Dendritic cell treated with granulocyte-macrophage colony-stimulating factor and Interleukin-4, amounts not matched to agents 40 ng/mL and 50 ng/mL, for 4 days (primary cell): ENCODE measurements around the gene ZFC3H1.
A peak's percentile ranks its signal among the peaks of the same experiment; 100 is the strongest.
"Not testable (repeated sequence)": the region's sequence is repeated elsewhere in the genome, so short reads cannot be mapped to it uniquely, and the experiment has no call there.

Source experiments
- H3K27ac Mint-ChIP-seq: one replicate; pipeline ENCODE4 v1.8.0; 2022; ENCODE audit warnings: mild to moderate bottlenecking, mixed read lengths
- H3K27me3 Mint-ChIP-seq: one replicate; pipeline ENCODE4 v1.8.0; 2022; ENCODE audit warnings: mild to moderate bottlenecking, mixed read lengths
- H3K36me3 Mint-ChIP-seq: one replicate; pipeline ENCODE4 v1.8.0; 2022; ENCODE audit warnings: low read depth, mixed read lengths
- H3K4me1 Mint-ChIP-seq: one replicate; pipeline ENCODE4 v1.8.0; 2022; ENCODE audit warnings: low read depth, mixed read lengths
- H3K4me3 Mint-ChIP-seq: one replicate; pipeline ENCODE4 v1.8.0; 2022; ENCODE audit warnings: mild to moderate bottlenecking, moderate library complexity, mixed read lengths
- H3K9me3 Mint-ChIP-seq: one replicate; pipeline ENCODE4 v1.8.0; 2022; ENCODE audit warnings: mixed read lengths
- intact Hi-C: fragments of 100-400 bp; cut with micrococcal nuclease; formaldehyde crosslinking; loops from one replicate; pipeline ENCODE4 v1.15.0; 2022

ZFC3H1 gene

GRCh38 chr12:71663561-71664410 lies at the start of gene ZFC3H1, which contains the start of gene THAP2:
TSS of gene ZFC3H1 (minus strand) at chr12:71663848. CDS start at chr12:71663610, 238 bp downstream.
TSS of gene THAP2 (plus strand) at chr12:71664301. CDS start at chr12:71664510, 209 bp downstream.
- Mint-ChIP-seq H3K9me3 (no peaks in the 10 kb centered on the region), H3K27ac (peak within 1 kb of the TSS; percentile 100), H3K4me3 (peak within 1 kb of the TSS; percentile 93), H3K4me1 (peaks cover 32% of the 10 kb centered on the region), H3K27me3 (no peaks in the 10 kb centered on the region), H3K36me3 (peaks cover 48% of the 10 kb centered on the region)
- intact Hi-C loops, result loop anchor here (1.0 kb wide), 2 partner anchors 23 to 91 kb away; partner anchors contain the start of genes RAB21 and TMEM19

- Mint-ChIP-seq H3K27ac (no peak overlapping the region), H3K4me3 (no peak overlapping the region), H3K36me3 (peaks cover 16% of the 10 kb centered on the region), H3K27me3 (no peaks in the 10 kb centered on the region), H3K4me1 (no peaks in the 10 kb centered on the region), H3K9me3 (peaks cover 52% of the 10 kb centered on the region)
- intact Hi-C loops, result no loop called here
These were observed 46.9 kb upstream of the ZFC3H1 start for GRCh38 chr12:71710276-71711125.

- Mint-ChIP-seq H3K27me3 (no peaks in the 10 kb centered on the region), H3K27ac (no peak overlapping the region), H3K4me3 (no peak overlapping the region), H3K36me3 (peaks cover 22% of the 10 kb centered on the region), H3K9me3 (peaks cover 35% of the 10 kb centered on the region), H3K4me1 (no peaks in the 10 kb centered on the region)
- intact Hi-C loops, result no loop called here
These were observed 45.0 kb upstream of the ZFC3H1 start for GRCh38 chr12:71708658-71709057.

- H3K27ac Mint-ChIP-seq, result no peak overlapping the region
- H3K27me3 Mint-ChIP-seq, result no peaks in the 10 kb centered on the region
- intact Hi-C loops, result no loop called here
- peaks cover 2% of the 10 kb centered on the region for H3K9me3 Mint-ChIP-seq
- H3K36me3 Mint-ChIP-seq, result peaks cover 47% of the 10 kb centered on the region
- no peaks in the 10 kb centered on the region for H3K4me1 Mint-ChIP-seq
- H3K4me3 Mint-ChIP-seq, result no peak overlapping the region
These were observed 41.3 kb upstream of the ZFC3H1 start for GRCh38 chr12:71704920-71705319.

- H3K9me3 Mint-ChIP-seq, result no peaks in the 10 kb centered on the region
- H3K4me3 Mint-ChIP-seq, result no peak overlapping the region
These were observed 39.6 kb upstream of the ZFC3H1 start for GRCh38 chr12:71703206-71703605.

GRCh38 chr12:71702590-71702989 lies 38.9 kb upstream of the ZFC3H1 start:
- Mint-ChIP-seq H3K4me3 (no peak overlapping the region), H3K27ac (no peak overlapping the region), H3K4me1 (no peaks in the 10 kb centered on the region), H3K27me3 (no peaks in the 10 kb centered on the region), H3K9me3 (no peaks in the 10 kb centered on the region), H3K36me3 (peaks cover 66% of the 10 kb centered on the region)
- intact Hi-C loops, result no loop called here

More at GRCh38 chr12:71703206-71703605, 39.6 kb upstream of the ZFC3H1 start:
- Mint-ChIP-seq H3K4me1 (no peaks in the 10 kb centered on the region), H3K27ac (no peak overlapping the region), H3K36me3 (peaks cover 64% of the 10 kb centered on the region), H3K27me3 (no peaks in the 10 kb centered on the region)
- intact Hi-C loops, result no loop called here

GRCh38 chr12:71702181-71702580 lies 38.5 kb upstream of the ZFC3H1 start:
- H3K27me3 Mint-ChIP-seq, H3K9me3 Mint-ChIP-seq, H3K4me1 Mint-ChIP-seq, intact Hi-C loops, H3K4me3 Mint-ChIP-seq, H3K27ac Mint-ChIP-seq: not testable (repeated sequence)
- peaks cover 66% of the 10 kb centered on the region for H3K36me3 Mint-ChIP-seq

GRCh38 chr12:71695782-71696181 lies 32.1 kb upstream of the ZFC3H1 start:
- Mint-ChIP-seq H3K9me3 (no peaks in the 10 kb centered on the region), H3K4me1 (peaks cover 10% of the 10 kb centered on the region), H3K27me3 (no peaks in the 10 kb centered on the region), H3K27ac (no peak overlapping the region), H3K36me3 (peaks cover 58% of the 10 kb centered on the region), H3K4me3 (no peak overlapping the region)
- intact Hi-C loops, result no loop called here

GRCh38 chr12:71694099-71694820 lies 30.6 kb upstream of the ZFC3H1 start:
- Mint-ChIP-seq H3K27me3 (no peaks in the 10 kb centered on the region), H3K4me3 (no peak overlapping the region), H3K9me3 (no peaks in the 10 kb centered on the region), H3K36me3 (peaks cover 52% of the 10 kb centered on the region), H3K4me1 (peaks cover 10% of the 10 kb centered on the region), H3K27ac (no peak overlapping the region)
- intact Hi-C loops, result no loop called here

GRCh38 chr12:71693651-71694050 lies 30.0 kb upstream of the ZFC3H1 start:
- H3K36me3 Mint-ChIP-seq, result peaks cover 46% of the 10 kb centered on the region
- H3K27ac Mint-ChIP-seq, intact Hi-C loops: not testable (repeated sequence)

GRCh38 chr12:71693126-71693525 lies 29.5 kb upstream of the ZFC3H1 start:
- Mint-ChIP-seq H3K36me3 (peaks cover 41% of the 10 kb centered on the region), H3K27me3 (no peaks in the 10 kb centered on the region), H3K9me3 (no peaks in the 10 kb centered on the region), H3K4me1 (peaks cover 12% of the 10 kb centered on the region), H3K27ac (no peak overlapping the region), H3K4me3 (no peak overlapping the region)
- intact Hi-C loops, result no loop called here

More at GRCh38 chr12:71693651-71694050, 30.0 kb upstream of the ZFC3H1 start:
- H3K4me3 Mint-ChIP-seq, H3K4me1 Mint-ChIP-seq, H3K9me3 Mint-ChIP-seq, H3K27me3 Mint-ChIP-seq: not testable (repeated sequence)

GRCh38 chr12:71691504-71692129 lies 28.0 kb upstream of the ZFC3H1 start:
- intact Hi-C loops, result no loop called here
- H3K27me3 Mint-ChIP-seq, result no peaks in the 10 kb centered on the region
- no peaks in the 10 kb centered on the region for H3K9me3 Mint-ChIP-seq
- peaks cover 26% of the 10 kb centered on the region for H3K36me3 Mint-ChIP-seq
- peaks cover 19% of the 10 kb centered on the region for H3K4me1 Mint-ChIP-seq
- no peak overlapping the region for H3K27ac Mint-ChIP-seq
- H3K4me3 Mint-ChIP-seq, result no peak overlapping the region

GRCh38 chr12:71688961-71689570 lies 25.4 kb upstream of the ZFC3H1 start:
- Mint-ChIP-seq H3K27me3 (no peaks in the 10 kb centered on the region), H3K4me3 (no peak overlapping the region), H3K4me1 (peaks cover 16% of the 10 kb centered on the region), H3K36me3 (peaks cover 29% of the 10 kb centered on the region), H3K9me3 (no peaks in the 10 kb centered on the region), H3K27ac (no peak overlapping the region)
- intact Hi-C loops, result loop anchor here (5.0 kb wide), 1 partner anchor 37 kb away; no protein-coding TSS in a partner anchor
